ENCODE measurements around the gene CHGA. TPM values are rescaled to one million over a fixed set of nuclear protein-coding genes. Genes with fewer than 3 reads are reported as not detected.

The CHGA gene
- total RNA-seq, 1 donor from 2014 or later, result not detected

- no peak for TF ChIP-seq CTCF (IDR thresholded peaks at IDR 0.05)
- intact Hi-C loops (cut with DNase I), result no loop called here
- Histone ChIP-seq H3K36me3 (no peaks in the 10 kb centered on the region), H3K4me1 (no peaks in the 10 kb centered on the region), H3K4me3 (no peak overlapping the region), H3K9me3 (no peaks in the 10 kb centered on the region), H3K27me3 (peaks cover 8% of the 10 kb centered on the region), H3K27ac (no peak overlapping the region)
- no peak for DNase-seq
- no peak for ATAC-seq
Measured at GRCh38 chr14:92883066-92883465, 39.9 kb upstream of the CHGA start.

- TF ChIP-seq CTCF (IDR thresholded peaks at IDR 0.05), result no peak
- ATAC-seq (no peak), DNase-seq (no peak)
- intact Hi-C loops (cut with DNase I), result no loop called here
- no peaks in the 10 kb centered on the region for H3K9me3 ChIP-seq
- no peak overlapping the region for H3K27ac ChIP-seq
- H3K4me3 ChIP-seq, result no peak overlapping the region
- H3K4me1 ChIP-seq, result no peaks in the 10 kb centered on the region
- peaks cover 8% of the 10 kb centered on the region for H3K27me3 ChIP-seq
- no peaks in the 10 kb centered on the region for H3K36me3 ChIP-seq
Measured at GRCh38 chr14:92884410-92884809, 38.5 kb upstream of the CHGA start.

GRCh38 chr14:92885279-92886061 lies 37.5 kb upstream of the CHGA start:
- TF ChIP-seq CTCF (IDR thresholded peaks at IDR 0.05), result no peak
- H3K27ac ChIP-seq, result no peak overlapping the region
- H3K4me3 ChIP-seq, result no peak overlapping the region
- intact Hi-C loops (cut with DNase I), result no loop called here
- DNase-seq (no peak), ATAC-seq (no peak)
- H3K27me3 ChIP-seq, result peaks cover 8% of the 10 kb centered on the region
- no peaks in the 10 kb centered on the region for H3K36me3 ChIP-seq
- H3K4me1 ChIP-seq, result no peaks in the 10 kb centered on the region
- H3K9me3 ChIP-seq, result no peaks in the 10 kb centered on the region

GRCh38 chr14:92886337-92886736 lies 36.6 kb upstream of the CHGA start:
- intact Hi-C loops (cut with DNase I), result no loop called here
- no peak overlapping the region for H3K27ac ChIP-seq
- ATAC-seq (no peak), DNase-seq (no peak)
- H3K4me1 ChIP-seq, result no peaks in the 10 kb centered on the region
- peaks cover 8% of the 10 kb centered on the region for H3K27me3 ChIP-seq
- no peak overlapping the region for H3K4me3 ChIP-seq
- no peak for TF ChIP-seq CTCF (IDR thresholded peaks at IDR 0.05)
- H3K9me3 ChIP-seq, result no peaks in the 10 kb centered on the region
- H3K36me3 ChIP-seq, result no peaks in the 10 kb centered on the region

GRCh38 chr14:92887157-92887556 lies 35.8 kb upstream of the CHGA start:
- ATAC-seq (no peak), DNase-seq (no peak)
- Histone ChIP-seq H3K36me3 (no peaks in the 10 kb centered on the region), H3K27ac (no peak overlapping the region), H3K4me1 (no peaks in the 10 kb centered on the region), H3K4me3 (no peak overlapping the region), H3K9me3 (no peaks in the 10 kb centered on the region), H3K27me3 (peaks cover 8% of the 10 kb centered on the region)
- intact Hi-C loops (cut with DNase I), result no loop called here
- TF ChIP-seq CTCF (IDR thresholded peaks at IDR 0.05), result no peak
